GM21619 (cell line): ENCODE data around the gene FAM236B.
A peak's percentile ranks its signal among the peaks of the same experiment; 100 is the strongest.
"Not testable (repeated sequence)": the region's sequence is repeated elsewhere in the genome, so short reads cannot be mapped to it uniquely, and the experiment has no call there.

Experiments used
- ATAC-seq: cut with Tn5 transposase; IDR thresholded peaks from one replicate; pipeline ENCODE4 v1.9.1; 2021; ENCODE audit not compliant: unreplicated experiment

The FAM236B gene

GRCh38 chrX:72782560-72782959, at the start of gene FAM236B:
FAM236B (minus strand) TSS chrX:72782660; CDS start chrX:72782560, 100 bp downstream.
- not testable (repeated sequence) for ATAC-seq

DNA sequence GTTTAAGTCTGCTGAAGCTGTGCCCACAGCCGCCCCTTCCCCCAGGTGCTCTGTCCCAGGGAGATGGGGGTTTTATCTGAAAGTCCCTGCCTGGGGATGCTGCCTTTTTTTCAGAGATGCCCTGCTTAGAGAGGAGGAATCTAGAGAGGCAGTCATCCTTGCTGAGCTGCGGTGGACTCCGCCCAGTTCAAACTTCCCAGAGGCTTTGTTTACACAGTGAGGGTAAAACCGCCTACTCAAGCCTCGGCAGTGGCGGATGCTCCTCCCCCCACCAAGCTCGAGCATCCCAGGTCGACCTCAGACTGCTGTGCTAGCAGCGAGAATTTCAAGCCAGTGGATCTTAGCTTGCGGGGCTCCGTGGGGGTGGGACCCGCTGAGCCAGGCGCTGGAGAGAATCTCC, 48.2 kb upstream of the FAM236B start:
- ATAC-seq, result not testable (repeated sequence)

DNA sequence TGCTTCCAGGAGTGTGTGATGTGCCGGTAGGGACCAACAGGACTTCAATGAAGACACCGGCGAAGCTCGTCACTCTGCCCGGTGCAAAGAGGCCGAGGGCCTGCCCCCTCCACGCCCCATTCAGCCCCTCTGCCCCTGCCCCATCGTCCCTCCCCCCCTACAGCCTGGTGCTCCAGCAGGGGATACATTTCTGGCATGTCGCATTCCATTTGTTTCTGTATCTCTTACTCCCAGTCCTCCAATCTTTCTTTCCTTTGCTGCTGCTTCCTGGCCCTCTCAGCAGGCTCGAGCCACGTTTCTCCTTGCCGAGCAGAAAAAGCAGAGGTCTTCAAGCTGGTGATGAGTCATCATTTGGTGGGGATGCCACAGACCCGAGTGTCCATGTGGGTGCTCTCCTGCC, 25.6 kb upstream of the FAM236B start, which contains the start of gene FAM236D:
Gene FAM236D, minus strand, starts transcription at position 101 of the 400 bp plus-strand sequence. Its CDS starts 100 bp downstream, at position 1.
- ATAC-seq, result not testable (repeated sequence)

GRCh38 chrX:72790390-72790789, 7.9 kb upstream of the FAM236B start:
- ATAC-seq, result not testable (repeated sequence)

DNA sequence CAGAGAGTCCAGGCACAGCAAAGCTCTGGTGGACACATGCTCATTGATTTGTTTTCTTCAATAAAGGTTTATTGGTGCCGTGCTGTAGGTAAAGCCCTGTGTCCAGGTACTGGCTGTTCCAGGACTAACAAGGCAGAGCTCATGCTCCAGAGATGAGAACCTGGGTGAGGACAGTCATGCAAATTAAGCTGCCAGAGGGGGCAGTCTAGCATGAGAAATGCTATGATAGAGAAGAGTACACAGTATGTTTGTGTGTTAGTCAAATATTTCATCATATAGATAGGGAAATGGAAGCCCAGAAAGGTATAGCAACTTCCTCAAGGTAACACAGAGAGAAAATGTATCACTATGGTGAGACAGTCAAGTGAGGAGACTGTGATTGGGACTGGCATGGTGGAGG, 5.7 kb upstream of the FAM236B start:
- not testable (repeated sequence) for ATAC-seq

DNA sequence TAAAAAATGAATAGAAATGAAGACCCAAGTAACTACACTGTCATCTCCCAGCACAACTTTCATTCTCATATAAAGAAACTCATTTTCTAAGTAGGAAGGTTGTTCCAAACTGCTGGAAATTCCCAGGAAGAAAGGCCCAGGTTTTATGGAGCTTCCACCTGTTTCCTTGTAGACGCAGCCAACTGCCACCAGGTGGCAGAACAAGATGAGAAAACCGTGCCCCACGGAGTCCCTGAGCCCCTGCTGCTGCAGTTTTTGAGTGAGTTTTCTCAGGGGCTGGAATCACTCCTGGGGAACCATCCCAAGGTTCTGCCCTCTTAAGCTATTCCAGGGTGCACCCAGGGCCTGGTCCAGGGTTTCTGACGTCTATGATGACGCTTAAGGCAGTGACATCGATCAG, 1.5 kb upstream of the FAM236B start:
- ATAC-seq, result not testable (repeated sequence)

- not testable (repeated sequence) for ATAC-seq
These were observed 991 bp upstream of the FAM236B start for GRCh38 chrX:72783365-72783936.

GRCh38 chrX:72778146-72778545, 4.3 kb downstream of the FAM236B start:
- not testable (repeated sequence) for ATAC-seq

- ATAC-seq, result peak; percentile 74
These were observed 5.0 kb downstream of the FAM236B start for GRCh38 chrX:72777467-72777790.

DNA sequence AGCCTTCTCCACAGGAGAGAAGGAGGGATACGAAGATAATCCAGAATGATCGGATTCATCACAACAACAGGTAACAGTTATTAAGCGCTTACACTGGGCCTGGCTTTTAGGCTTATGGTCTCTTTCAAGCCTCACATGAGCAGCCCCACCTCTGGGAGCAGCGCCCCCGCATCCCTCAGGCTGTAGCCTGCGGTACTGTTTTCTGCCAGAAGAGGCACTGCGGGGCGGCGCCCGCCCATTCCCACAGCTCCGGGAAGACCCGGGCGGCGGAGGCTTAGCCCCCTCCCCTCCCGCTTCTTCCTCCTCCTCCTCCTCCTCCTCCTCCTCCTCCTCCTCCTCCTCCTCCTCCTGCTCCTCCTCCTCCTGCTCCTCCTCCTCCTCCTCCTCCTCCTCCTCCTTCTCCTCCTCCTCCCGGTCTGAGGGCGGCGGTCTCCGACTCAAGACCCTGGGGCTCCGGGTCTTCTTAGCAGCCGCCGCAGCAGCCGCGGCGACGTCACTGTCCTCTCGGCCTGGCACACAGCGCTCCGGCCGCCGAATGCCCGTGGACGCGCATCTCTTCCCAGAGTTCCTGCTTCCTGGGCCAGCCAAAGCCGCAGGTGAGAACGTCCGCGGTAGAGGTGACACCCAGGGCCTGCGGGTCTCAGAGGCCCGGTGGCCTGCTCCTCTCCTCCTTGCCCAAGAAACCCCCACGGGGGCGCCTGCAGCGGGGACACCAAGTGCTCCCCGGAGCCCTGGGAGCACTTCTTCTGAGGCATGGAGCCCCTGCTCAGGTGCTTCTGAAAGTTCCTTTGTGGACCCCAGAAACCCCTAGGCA, 5.6 kb downstream of the FAM236B start, which contains the start of gene DMRTC1B:
Gene DMRTC1B, plus strand, starts transcription at position 238 of the 814 bp plus-strand sequence. CDS start 68,246 bp downstream, outside the sequence.
- ATAC-seq, result peak; percentile 77

GRCh38 chrX:72760454-72760853, 22.0 kb downstream of the FAM236B start:
- not testable (repeated sequence) for ATAC-seq

GRCh38 chrX:72748545-72748944, 33.9 kb downstream of the FAM236B start:
- ATAC-seq, result not testable (repeated sequence)

GRCh38 chrX:72745546-72745945, 36.9 kb downstream of the FAM236B start:
- ATAC-seq, result not testable (repeated sequence)

DNA sequence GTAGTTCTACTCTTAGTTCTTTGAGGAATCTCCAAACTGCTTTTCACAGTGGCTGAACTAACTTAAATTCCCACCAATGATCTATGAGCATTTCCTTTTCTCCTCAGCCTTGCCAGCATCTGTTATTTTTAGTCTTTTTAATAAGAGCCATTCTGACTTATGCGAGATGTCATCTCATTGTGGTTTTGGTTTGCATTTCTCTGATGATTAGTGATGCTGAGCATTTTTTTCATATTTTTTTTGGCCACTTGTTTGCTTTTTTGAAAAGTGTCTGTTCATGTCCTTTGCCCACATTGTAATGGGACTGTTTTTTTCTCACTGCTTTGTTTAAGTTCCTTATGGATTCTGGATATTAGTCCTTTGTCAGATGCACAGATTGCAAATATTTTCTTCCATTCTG, 46.9 kb downstream of the FAM236B start:
- ATAC-seq, result no peak

DNA sequence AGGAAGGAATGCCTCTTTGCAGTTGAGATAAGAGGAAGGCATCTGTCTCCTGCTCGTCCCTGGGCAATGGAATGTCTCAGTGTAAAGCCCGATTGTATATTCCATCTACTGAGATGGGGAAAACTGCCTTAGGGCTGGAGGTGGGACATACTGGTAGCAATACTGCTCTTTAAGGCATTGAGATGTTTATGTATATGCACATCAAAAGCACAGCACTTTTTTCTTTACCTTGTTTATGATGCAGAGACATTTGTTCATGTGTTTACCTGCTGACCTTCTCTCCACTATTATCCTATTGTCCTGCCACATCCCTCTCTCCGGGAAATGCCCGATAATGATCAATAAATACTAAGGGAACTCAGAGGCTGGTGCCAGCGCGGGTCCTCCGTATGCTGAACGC, 48.8 kb downstream of the FAM236B start:
- not testable (repeated sequence) for ATAC-seq
